HepG2 (cell line): ENCODE data around the gene ORC3. TPM values are rescaled to one million over a fixed set of nuclear protein-coding genes. Genes with fewer than 3 reads are reported as not detected.

Source experiments
- AFF4 ChIP-seq: sonication (generic); formaldehyde crosslinking; IDR thresholded peaks from 2 replicates; pipeline ENCODE4 v1.4.0; 2020; ENCODE audit warnings: missing genetic modification reagents
- ETV5 ChIP-seq: IDR thresholded peaks from 2 replicates; pipeline ENCODE4 v1.6.1; 2018; ENCODE audit warnings: missing biosample characterization, missing genetic modification reagents, inconsistent platforms, borderline replicate concordance
- HDAC1 ChIP-seq: sonication (generic); formaldehyde crosslinking; IDR thresholded peaks from 2 replicates; pipeline ENCODE4 v1.5.1; 2020; ENCODE audit warnings: mild to moderate bottlenecking, missing genetic modification reagents
- JUND ChIP-seq: sonication (generic); formaldehyde crosslinking; IDR thresholded peaks from 2 replicates; pipeline ENCODE4 v1.8.0; 2022; ENCODE audit warnings: mild to moderate bottlenecking, missing genetic modification reagents
- MAFK ChIP-seq, 2 experiments: IDR thresholded peaks in 1 of 2; conservative IDR thresholded peaks in 1 of 2; 2 replicates each; pipeline ENCODE4 v1.6.1; 2011; ENCODE audit warnings: improper control_type of control experiment in 2 of 2, low read length in 2 of 2
- MXD3 ChIP-seq: IDR thresholded peaks from 2 replicates; pipeline ENCODE4 v1.6.1; 2016; ENCODE audit warnings: mild to moderate bottlenecking, missing biosample characterization, missing genetic modification reagents
- NCOA1 ChIP-seq: sonication (generic); formaldehyde crosslinking; IDR thresholded peaks from 2 replicates; pipeline ENCODE4 v1.9.0; 2021; ENCODE audit warnings: missing genetic modification reagents
- NR2F6 ChIP-seq, 2 experiments: IDR thresholded peaks; 2 replicates each; pipeline ENCODE4 v1.6.1; 2016; ENCODE audit warnings: antibody characterized with exemption in 1 of 2, mild to moderate bottlenecking in 1 of 2
- PCBP1 ChIP-seq: fragments of 200-400 bp; formaldehyde crosslinking; IDR thresholded peaks from 2 replicates; pipeline ENCODE4 v1.6.1; 2017; ENCODE audit warnings: mild to moderate bottlenecking, low read depth, low read length, borderline replicate concordance
- PLSCR1 ChIP-seq: sonication (generic); formaldehyde crosslinking; IDR thresholded peaks from 2 replicates; pipeline ENCODE4 v1.5.0; 2020; ENCODE audit warnings: missing genetic modification reagents, mild to moderate bottlenecking, borderline replicate concordance
- SATB2 ChIP-seq: sonication (generic); formaldehyde crosslinking; IDR thresholded peaks from 2 replicates; pipeline ENCODE4 v1.5.0; 2020; ENCODE audit warnings: missing genetic modification reagents
- TBX2 ChIP-seq: sonication (generic); formaldehyde crosslinking; IDR thresholded peaks from 2 replicates; pipeline ENCODE4 v1.5.0; 2020; ENCODE audit warnings: missing genetic modification reagents, mild to moderate bottlenecking, borderline replicate concordance
- ZNF432 ChIP-seq: sonication (generic); formaldehyde crosslinking; IDR thresholded peaks from 2 replicates; pipeline ENCODE4 v1.5.0; 2020; ENCODE audit warnings: missing genetic modification reagents, mild to moderate bottlenecking, borderline replicate concordance
- ZNF512 ChIP-seq: sonication (generic); formaldehyde crosslinking; IDR thresholded peaks from 2 replicates; pipeline ENCODE4 v1.4.0; 2020; ENCODE audit warnings: mild to moderate bottlenecking, missing genetic modification reagents
- ZNF687 ChIP-seq: sonication (generic); formaldehyde crosslinking; IDR thresholded peaks from 2 replicates; pipeline ENCODE4 v1.5.1; 2020; ENCODE audit warnings: mild to moderate bottlenecking, missing genetic modification reagents, moderate library complexity
- polyA plus RNA-seq, 8 experiments: library from polyadenylated mRNA; depleted of rRNA in 3 of 8; stranded (reverse) in 7 of 8; unstranded in 1 of 8; fragments of >200 nt; fragmentation: Illumina TruSeq in 4 of 8; extraction: Trizol in 4 of 8; gene quantifications; 2 replicates each; pipeline versions ENCODE4 v1.2.1 to v1.2.3, GENCODE V29; 2011 to 2016; ENCODE audit warnings: low read depth in 4 of 8, missing spikeins in 1 of 8, mixed read lengths in 1 of 8; ENCODE audit not compliant: insufficient read depth in 1 of 8
- total RNA-seq, 5 experiments: library from RNA; depleted of rRNA; stranded (reverse); fragments of >200 nt; fragmentation: Illumina TruSeq; extraction: Trizol; gene quantifications; 2 replicates each; pipeline ENCODE4 v1.2.3, GENCODE V29; 2016; ENCODE audit warnings: low read depth in 1 of 5

ORC3 gene
- total and polyA plus RNA-seq, 2 of the 13 experiments (the other 11 are each of a cell fraction or from before 2014, with no cell fraction given) = 21.8 to 43.5 TPM

GRCh38 chr6:87589693-87590416 lies at the start of gene ORC3, which contains the start of gene RARS2 (continued):
- TF ChIP-seq AFF4 (no peak; the same call in 1 of the 2 replicates), HDAC1 (CRISPR knock-in tag) (peak; percentile 94), ZNF512 (no peak), MAFK (conservative IDR thresholded peaks at IDR 0.05 in 1 of 2, IDR thresholded peaks at IDR 0.05 in 1 of 2; ENCODE audit: low read length in 2 of 2) (peak in 1 of 2 experiments; percentile 14; a peak in 1 of 4 replicates), NCOA1 (CRISPR knock-in tag) (peak; percentile 60), PLSCR1 (CRISPR knock-in tag) (no peak), ZNF687 (CRISPR knock-in tag) (peak; percentile 96), PCBP1 (0 out of 2 replicates have a peak, but pooled peaks have one; percentile 42), JUND (no peak), ZNF432 (no peak), MXD3 (peak; percentile 68; the same call in 1 of the 2 replicates), SATB2 (CRISPR knock-in tag) (no peak), TBX2 (peak; percentile 77; the same call in 1 of the 2 replicates), ETV5 (CRISPR knock-in tag) (peak; percentile 89), NR2F6 (IDR thresholded peaks at IDR 0.05) (no peak), NR2F6 (CRISPR knock-in tag; IDR thresholded peaks at IDR 0.05) (peak; percentile 55; the same call in 1 of the 2 replicates)
